Measurements from ENCODE around the gene C15orf39. TPM values are rescaled to one million over a fixed set of nuclear protein-coding genes. Genes with fewer than 3 reads are reported as not detected.

The C15orf39 gene
- total RNA-seq, 1 experiment from 2014 or later = 86.5 TPM

DNA sequence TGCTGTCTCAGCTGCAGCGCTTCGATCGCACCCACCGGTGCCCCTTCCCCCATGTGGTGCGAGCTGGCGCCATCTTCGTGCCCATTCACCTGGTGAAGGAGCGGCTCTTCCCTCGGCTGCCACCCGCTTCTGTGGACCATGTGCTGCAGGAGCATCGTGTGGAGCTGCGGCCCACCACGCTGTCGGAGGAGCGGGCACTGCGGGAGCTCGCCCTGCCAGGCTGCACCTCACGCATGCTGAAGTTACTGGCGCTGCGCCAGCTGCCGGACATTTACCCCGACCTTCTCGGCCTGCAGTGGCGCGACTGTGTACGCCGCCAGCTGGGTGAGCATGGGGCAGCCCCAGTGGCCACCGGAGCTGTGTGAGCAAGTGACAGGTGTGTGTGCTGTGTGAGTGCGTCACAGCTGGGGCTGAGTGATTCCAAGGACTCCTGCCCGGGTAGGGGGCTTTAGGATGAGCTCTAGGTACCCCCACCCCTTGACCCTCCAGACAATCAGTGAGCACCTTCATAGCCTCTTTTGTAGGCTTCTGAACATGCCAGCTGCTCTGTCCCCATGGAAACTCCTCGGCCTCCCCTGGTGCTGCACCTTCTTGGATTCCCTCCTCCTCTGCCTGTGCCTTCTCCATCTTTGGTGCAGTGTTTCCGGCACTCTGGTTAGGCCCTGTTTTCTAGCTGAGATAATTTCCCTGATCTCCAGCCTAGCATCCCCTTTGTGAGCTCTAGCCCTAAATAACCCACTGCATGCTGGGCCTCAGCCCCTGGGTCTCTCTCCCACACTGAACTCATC is 7.0 kb downstream of the C15orf39 start:
- H3K9me3 Mint-ChIP-seq (ENCODE audit: low read depth, unreplicated experiment) = no peaks in the 10 kb centered on the region
- no TSS peak for BruUV-seq (replicated peaks)
- CTCF ChIA-PET = interaction anchor here (2.1 kb wide), 1 partner anchor 165 kb away, joined by 10 read pairs; no protein-coding TSS in a partner anchor
- TF ChIP-seq, protein P1, sequence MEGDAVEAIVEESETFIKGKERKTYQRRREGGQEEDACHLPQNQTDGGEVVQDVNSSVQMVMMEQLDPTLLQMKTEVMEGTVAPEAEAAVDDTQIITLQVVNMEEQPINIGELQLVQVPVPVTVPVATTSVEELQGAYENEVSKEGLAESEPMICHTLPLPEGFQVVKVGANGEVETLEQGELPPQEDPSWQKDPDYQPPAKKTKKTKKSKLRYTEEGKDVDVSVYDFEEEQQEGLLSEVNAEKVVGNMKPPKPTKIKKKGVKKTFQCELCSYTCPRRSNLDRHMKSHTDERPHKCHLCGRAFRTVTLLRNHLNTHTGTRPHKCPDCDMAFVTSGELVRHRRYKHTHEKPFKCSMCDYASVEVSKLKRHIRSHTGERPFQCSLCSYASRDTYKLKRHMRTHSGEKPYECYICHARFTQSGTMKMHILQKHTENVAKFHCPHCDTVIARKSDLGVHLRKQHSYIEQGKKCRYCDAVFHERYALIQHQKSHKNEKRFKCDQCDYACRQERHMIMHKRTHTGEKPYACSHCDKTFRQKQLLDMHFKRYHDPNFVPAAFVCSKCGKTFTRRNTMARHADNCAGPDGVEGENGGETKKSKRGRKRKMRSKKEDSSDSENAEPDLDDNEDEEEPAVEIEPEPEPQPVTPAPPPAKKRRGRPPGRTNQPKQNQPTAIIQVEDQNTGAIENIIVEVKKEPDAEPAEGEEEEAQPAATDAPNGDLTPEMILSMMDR (IDR thresholded peaks at IDR 0.05; ENCODE audit: unreplicated experiment) = no peak
- no peaks in the 10 kb centered on the region for H3K27me3 Mint-ChIP-seq (ENCODE audit: unreplicated experiment)
- H3K36me3 Mint-ChIP-seq (ENCODE audit: insufficient read depth, unreplicated experiment) = peaks cover 97% of the 10 kb centered on the region
- H3K4me3 Mint-ChIP-seq (ENCODE audit: low read depth, unreplicated experiment) = peak overlapping the region; percentile 6
- H3K27ac Mint-ChIP-seq (ENCODE audit: unreplicated experiment) = peak overlapping the region; percentile 37
- DNase-seq = no peak
- intact Hi-C loops (cut with micrococcal nuclease; ENCODE audit: unreplicated experiment) = loop anchor here (10.0 kb wide), 1 partner anchor 54 kb away; no protein-coding TSS in a partner anchor
- H3K4me1 Mint-ChIP-seq (ENCODE audit: low read depth, unreplicated experiment) = peaks cover 46% of the 10 kb centered on the region

DNA sequence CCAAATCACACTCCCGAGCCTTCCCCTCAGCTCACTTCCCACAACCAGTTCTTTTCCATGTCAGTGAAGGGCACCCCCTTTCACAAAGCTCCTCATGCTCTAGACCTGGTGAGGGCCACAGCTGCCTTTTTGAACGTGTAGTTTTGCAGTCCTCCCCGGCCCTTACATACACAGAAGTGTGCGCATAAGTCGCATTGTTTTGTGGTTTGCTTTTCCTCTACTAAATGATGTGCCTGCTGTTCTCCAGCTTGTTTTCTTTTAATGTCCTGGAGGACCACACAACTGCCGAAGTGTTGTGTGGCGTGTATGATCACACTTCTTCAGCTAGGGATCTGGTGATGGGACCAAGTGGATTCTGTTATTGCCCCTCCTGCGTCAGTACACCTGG is 7.6 kb downstream of the C15orf39 start:
- DNase-seq = no peak
- no TSS peak for BruUV-seq (replicated peaks)
- H3K27ac Mint-ChIP-seq (ENCODE audit: unreplicated experiment) = peak overlapping the region; percentile 37
- peaks cover 42% of the 10 kb centered on the region for H3K4me1 Mint-ChIP-seq (ENCODE audit: low read depth, unreplicated experiment)
- H3K36me3 Mint-ChIP-seq (ENCODE audit: insufficient read depth, unreplicated experiment) = peaks cover 97% of the 10 kb centered on the region
- TF ChIP-seq, protein P1 (IDR thresholded peaks at IDR 0.05; ENCODE audit: unreplicated experiment) = no peak
- intact Hi-C loops (cut with micrococcal nuclease; ENCODE audit: unreplicated experiment) = loop anchor here (10.0 kb wide), 1 partner anchor 54 kb away; no protein-coding TSS in a partner anchor
- no peaks in the 10 kb centered on the region for H3K27me3 Mint-ChIP-seq (ENCODE audit: unreplicated experiment)
- peak overlapping the region; percentile 6 for H3K4me3 Mint-ChIP-seq (ENCODE audit: low read depth, unreplicated experiment)
- CTCF ChIA-PET = interaction anchor here (2.1 kb wide), 1 partner anchor 166 kb away, joined by 10 read pairs; no protein-coding TSS in a partner anchor
- no peaks in the 10 kb centered on the region for H3K9me3 Mint-ChIP-seq (ENCODE audit: low read depth, unreplicated experiment)

DNA sequence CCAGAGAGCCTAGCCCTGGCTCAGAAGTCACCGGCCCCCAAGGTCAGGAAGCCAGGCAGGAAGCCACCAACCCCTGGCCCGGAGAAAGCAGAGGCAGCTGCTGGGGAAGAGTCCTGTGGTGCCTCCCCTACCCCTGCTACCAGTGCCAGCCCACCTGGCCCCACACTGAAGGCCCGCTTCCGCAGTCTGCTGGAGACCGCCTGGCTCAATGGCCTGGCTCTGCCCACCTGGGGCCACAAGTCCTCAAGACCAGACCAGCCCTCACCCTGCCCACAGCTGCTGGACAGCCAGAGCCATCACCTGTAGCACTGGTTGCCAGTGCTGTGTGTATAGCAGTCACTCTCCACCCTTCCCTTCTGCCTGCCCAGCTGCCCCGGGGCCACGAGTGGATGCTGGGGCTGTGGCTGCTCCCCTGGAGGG is 9.1 kb downstream of the C15orf39 start:
- no peak overlapping the region for H3K4me3 Mint-ChIP-seq (ENCODE audit: low read depth, unreplicated experiment)
- no peaks in the 10 kb centered on the region for H3K9me3 Mint-ChIP-seq (ENCODE audit: low read depth, unreplicated experiment)
- peaks cover 100% of the 10 kb centered on the region for H3K36me3 Mint-ChIP-seq (ENCODE audit: insufficient read depth, unreplicated experiment)
- TF ChIP-seq, protein P1 (IDR thresholded peaks at IDR 0.05; ENCODE audit: unreplicated experiment) = no peak
- no peaks in the 10 kb centered on the region for H3K27me3 Mint-ChIP-seq (ENCODE audit: unreplicated experiment)
- no TSS peak for BruUV-seq (replicated peaks)
- intact Hi-C loops (cut with micrococcal nuclease; ENCODE audit: unreplicated experiment) = no loop called here
- no peak overlapping the region for H3K27ac Mint-ChIP-seq (ENCODE audit: unreplicated experiment)
- DNase-seq = no peak
- CTCF ChIA-PET = no interaction called here
- peaks cover 30% of the 10 kb centered on the region for H3K4me1 Mint-ChIP-seq (ENCODE audit: low read depth, unreplicated experiment)

DNA sequence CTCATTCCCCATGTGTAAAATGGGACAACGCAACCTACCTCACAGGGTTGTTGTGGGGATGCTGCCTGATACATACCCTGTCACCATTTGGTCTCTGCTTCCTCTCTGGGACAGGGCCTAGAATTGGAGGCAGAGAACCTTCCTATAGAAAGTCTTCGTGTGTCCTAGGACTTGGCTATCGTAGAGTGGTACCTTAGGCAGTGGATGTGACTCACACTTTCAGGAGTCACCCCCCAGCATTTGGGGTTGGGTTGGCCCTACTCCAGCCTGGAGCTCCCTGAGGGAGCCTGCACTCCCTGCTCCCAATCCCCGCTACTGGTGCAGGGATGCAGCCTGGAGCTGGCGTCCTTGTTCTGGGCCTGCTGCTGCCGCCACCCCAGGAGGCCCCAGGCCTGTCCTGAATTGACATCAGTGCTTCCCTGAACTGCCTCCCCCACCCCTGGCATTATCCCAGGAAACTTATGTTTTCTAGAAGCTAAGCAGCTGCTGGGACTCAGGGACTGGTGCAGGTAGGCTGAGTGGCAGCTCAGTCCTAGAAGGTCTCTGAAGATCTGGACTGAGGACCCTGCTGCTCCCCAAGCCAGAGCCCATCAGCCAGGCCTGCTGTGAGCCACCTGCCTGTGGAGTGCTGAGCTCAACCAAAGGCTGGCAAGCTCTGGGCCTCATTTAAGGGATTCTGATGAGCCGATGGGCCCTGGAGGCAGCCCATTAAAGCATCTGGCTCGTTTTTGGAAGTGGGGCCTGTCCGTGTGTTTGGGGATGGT is 9.9 kb downstream of the C15orf39 start:
- Mint-ChIP-seq H3K4me1 (ENCODE audit: low read depth, unreplicated experiment) (peaks cover 29% of the 10 kb centered on the region), H3K4me3 (ENCODE audit: low read depth, unreplicated experiment) (no peak overlapping the region), H3K9me3 (ENCODE audit: low read depth, unreplicated experiment) (no peaks in the 10 kb centered on the region), H3K27ac (ENCODE audit: unreplicated experiment) (peak overlapping the region; percentile 74), H3K36me3 (ENCODE audit: insufficient read depth, unreplicated experiment) (peaks cover 100% of the 10 kb centered on the region), H3K27me3 (ENCODE audit: unreplicated experiment) (no peaks in the 10 kb centered on the region)
- TF ChIP-seq, protein P1 (IDR thresholded peaks at IDR 0.05; ENCODE audit: unreplicated experiment) = no peak
- BruUV-seq (replicated peaks) = no TSS peak
- CTCF ChIA-PET = no interaction called here
- DNase-seq = no peak
- intact Hi-C loops (cut with micrococcal nuclease; ENCODE audit: unreplicated experiment) = no loop called here

Measured in Calu3 (cell line).